Measurements from ENCODE around the gene RPS19BP1.

RPS19BP1 gene

DNA sequence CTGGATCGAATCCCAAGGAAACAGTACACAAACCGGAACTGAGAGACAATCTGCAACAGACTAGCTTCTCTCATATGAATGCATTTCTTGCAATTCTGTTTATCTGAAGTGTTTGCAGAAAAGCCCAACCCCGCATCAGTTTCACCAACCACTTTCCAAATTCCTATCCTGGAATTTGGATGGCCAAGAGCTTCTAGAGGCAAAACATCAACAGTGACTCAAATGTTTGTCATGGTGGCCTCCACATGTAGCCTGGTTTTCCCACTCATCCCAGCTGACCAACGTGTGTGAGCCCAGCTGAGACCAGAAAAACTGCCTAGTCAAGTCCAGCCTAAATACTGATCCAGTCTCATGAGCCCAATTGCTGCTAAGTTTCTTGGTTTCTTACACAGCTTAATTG, 38.8 kb downstream of the RPS19BP1 start:
- TF ChIP-seq, protein P1, sequence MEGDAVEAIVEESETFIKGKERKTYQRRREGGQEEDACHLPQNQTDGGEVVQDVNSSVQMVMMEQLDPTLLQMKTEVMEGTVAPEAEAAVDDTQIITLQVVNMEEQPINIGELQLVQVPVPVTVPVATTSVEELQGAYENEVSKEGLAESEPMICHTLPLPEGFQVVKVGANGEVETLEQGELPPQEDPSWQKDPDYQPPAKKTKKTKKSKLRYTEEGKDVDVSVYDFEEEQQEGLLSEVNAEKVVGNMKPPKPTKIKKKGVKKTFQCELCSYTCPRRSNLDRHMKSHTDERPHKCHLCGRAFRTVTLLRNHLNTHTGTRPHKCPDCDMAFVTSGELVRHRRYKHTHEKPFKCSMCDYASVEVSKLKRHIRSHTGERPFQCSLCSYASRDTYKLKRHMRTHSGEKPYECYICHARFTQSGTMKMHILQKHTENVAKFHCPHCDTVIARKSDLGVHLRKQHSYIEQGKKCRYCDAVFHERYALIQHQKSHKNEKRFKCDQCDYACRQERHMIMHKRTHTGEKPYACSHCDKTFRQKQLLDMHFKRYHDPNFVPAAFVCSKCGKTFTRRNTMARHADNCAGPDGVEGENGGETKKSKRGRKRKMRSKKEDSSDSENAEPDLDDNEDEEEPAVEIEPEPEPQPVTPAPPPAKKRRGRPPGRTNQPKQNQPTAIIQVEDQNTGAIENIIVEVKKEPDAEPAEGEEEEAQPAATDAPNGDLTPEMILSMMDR (IDR thresholded peaks at IDR 0.05; ENCODE audit: low read depth, low read length): no peak

DNA sequence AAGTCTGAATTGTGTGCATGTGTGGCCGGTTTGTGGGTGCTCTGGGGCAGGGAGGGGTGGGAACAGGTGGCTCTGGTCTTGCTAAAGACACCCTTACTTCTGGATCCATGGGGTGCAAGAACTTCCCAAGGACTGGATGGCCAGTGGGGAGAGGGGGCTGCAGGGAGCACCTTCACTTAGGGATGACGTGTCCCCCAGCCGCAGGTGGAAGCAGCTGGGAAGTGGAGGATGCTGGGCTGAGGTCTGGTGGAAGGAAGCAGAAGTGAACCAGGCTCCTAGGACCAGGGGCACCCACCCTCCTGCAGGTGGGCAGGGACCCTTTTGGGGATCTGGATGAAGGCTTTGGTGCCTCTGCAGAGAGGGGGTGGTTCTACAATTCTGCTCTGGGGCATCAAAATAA, 40.4 kb downstream of the RPS19BP1 start:
- H3K4me3 ChIP-seq (ENCODE audit: low read depth, low read length): no peak overlapping the region
- TF ChIP-seq, protein P1 (IDR thresholded peaks at IDR 0.05; ENCODE audit: low read depth, low read length): no peak

More for the DNA sequence above, 38.8 kb downstream of the RPS19BP1 start:
- H3K4me3 ChIP-seq (ENCODE audit: low read depth, low read length): no peak overlapping the region

DNA sequence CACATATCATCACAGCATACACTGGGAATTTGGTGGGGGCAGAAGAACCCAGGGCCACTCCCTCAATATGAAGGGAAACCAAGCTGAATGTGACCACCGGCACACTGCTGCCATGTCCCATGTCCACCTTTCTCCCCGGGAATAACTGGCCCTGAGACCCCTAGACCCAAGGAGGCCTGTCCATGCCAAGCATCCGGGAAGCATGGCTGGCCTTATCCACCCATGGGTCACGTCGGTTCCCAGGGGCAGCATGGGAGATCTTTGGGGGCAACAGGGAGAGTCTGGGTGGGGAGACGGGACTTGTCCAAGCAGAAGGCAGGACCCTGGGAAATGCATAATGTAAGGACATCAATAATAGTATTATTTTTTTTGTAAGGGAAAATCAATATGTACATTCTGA, 40.9 kb downstream of the RPS19BP1 start:
- H3K4me3 ChIP-seq (ENCODE audit: low read depth, low read length): no peak overlapping the region
- TF ChIP-seq, protein P1 (IDR thresholded peaks at IDR 0.05; ENCODE audit: low read depth, low read length): no peak

DNA sequence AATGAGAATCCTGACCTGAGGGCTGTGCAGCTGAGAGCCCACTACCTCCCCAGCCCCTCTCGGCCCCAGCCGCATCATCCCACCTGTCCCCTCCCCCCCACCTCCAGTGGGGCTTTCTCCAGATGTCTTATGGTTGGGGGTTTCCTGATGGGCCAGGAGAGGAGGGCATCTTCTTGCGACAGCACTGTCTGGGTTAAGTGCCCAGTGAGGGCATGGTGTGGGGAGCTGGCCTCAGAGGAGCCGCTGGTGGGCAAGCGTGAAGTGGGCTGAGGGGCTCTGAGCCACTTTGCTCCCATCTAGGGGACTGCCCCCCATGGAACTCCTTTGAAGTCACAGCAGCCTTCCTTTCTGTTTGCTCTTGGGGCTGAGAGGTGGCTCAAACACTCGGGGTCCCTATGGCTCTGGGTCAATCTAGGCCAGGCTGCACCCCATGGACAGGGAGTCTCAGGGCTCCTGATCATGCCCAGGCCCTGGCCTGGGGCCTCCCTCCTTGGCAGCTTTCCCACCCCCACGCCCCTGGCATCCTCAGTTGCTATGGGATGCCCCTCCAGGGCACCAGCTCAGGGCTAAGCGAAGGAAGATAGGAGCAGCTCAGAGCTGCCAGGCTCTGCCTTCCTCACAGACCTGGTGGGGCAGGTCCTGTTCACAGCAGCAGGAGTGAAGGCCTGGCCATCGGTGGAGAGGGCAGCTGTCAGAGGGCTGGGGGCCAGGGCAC, 41.4 kb downstream of the RPS19BP1 start:
- no peak overlapping the region for H3K4me3 ChIP-seq (ENCODE audit: low read depth, low read length)
- TF ChIP-seq, protein P1 (IDR thresholded peaks at IDR 0.05; ENCODE audit: low read depth, low read length): no peak

DNA sequence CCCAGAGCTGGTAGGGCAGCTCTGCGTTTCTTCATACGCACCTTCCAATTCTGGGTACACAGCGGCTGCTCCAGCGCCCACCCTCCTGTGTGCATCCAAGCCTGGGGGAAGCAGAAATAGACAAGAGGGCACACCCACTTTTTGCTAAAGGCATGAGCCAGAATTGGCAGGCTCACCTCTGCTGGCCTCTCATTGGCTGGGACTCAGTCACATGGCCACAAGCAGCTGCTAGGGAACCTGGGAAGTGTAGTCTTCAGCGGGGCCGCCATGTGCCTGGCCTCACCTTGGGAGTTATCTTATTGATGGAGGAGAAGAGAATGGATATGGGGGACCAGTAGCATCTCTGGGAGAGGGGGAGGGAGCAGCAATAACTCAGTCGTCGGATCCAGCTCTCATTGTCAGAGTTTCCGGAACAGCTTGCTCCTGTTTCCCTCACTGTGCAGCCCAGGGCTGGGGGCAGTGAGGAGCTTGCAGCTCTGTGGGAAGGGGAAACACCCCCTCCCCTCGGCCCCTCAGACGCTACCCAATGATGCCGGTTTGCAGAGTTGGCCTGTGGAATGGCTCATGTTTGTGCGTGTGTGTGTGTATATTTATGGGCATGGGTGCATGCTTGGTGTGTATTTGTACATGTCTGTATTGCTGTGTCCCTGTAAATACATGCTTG, 42.3 kb downstream of the RPS19BP1 start:
- no peak overlapping the region for H3K4me3 ChIP-seq (ENCODE audit: low read depth, low read length)
- TF ChIP-seq, protein P1 (IDR thresholded peaks at IDR 0.05; ENCODE audit: low read depth, low read length): no peak

DNA sequence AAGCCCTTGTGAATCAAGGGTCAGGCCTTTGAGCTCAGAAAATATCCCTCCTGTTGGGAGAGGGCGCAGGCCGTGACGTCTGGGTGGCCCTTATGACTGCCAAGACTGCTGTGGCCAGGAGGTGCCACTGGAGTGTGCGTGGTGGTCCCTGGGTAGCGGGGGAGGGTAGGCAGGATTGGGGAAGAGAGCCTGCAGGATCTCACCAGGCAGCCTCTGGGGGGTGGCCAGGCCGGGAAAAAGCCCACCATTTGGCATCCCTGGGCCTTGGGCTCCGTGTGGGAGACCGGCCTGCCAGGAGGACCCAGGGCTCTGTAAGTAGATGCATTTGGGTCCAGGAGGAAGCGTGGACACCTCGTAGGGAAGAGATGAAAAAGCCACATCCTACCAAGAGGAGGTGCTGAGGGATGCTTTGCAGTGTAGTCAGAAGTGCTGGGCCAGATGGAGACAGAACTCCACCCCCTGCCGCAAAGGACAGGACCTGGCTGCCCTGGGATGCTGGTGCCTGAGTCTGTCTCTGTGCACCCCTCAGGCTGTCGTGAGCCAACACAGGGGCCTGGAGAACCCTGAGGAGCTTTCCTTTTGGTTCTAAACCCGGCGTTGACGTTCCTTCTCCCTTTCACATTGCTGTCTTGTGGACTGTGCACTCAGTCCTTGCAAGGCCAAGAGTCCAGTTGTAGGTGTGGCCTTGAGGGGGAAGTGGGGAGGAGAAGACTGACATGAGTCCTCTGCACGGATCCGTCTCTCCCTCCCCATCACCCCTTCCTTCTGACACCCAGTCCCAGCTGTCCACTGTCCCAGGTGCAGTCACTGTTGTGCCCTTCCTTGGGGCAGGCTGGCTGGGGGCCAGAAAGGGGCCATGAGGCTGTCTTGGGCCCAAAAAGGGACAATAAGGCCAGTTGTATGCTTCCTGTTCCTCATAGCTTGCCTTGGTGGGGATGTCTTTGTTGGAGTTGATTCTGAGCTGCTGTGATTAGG, 43.2 kb downstream of the RPS19BP1 start:
- TF ChIP-seq, protein P1 (IDR thresholded peaks at IDR 0.05; ENCODE audit: low read depth, low read length): no peak
- H3K4me3 ChIP-seq (ENCODE audit: low read depth, low read length): no peak overlapping the region
